22Rv1 (cell line): ENCODE data around the gene METAP1D.
A peak's percentile ranks its signal among the peaks of the same experiment; 100 is the strongest.

Experiments
- H3K27ac ChIP-seq: fragments of 450-650 bp; 2 replicates; pipeline ENCODE4 v1.5.1; 2017
- CTCF ChIP-seq: fragments of 450-650 bp; IDR thresholded peaks from 2 replicates; pipeline ENCODE4 v1.5.1; 2017; ENCODE audit warnings: mild to moderate bottlenecking
- ZFX ChIP-seq: fragments of 450-650 bp; IDR thresholded peaks from 2 replicates; pipeline ENCODE4 v1.6.1; 2017; ENCODE audit warnings: antibody characterized with exemption, borderline replicate concordance

METAP1D gene

GRCh38 chr2:172039011-172039704 lies 39.4 kb downstream of the METAP1D start:
- TF ChIP-seq CTCF (no peak), ZFX (no peak)
- peak overlapping the region; percentile 57 for H3K27ac ChIP-seq

GRCh38 chr2:172040311-172040710 lies 40.6 kb downstream of the METAP1D start:
- no peak overlapping the region for H3K27ac ChIP-seq
- TF ChIP-seq CTCF, result no peak
- TF ChIP-seq ZFX, result no peak

GRCh38 chr2:172046080-172046678 lies 46.4 kb downstream of the METAP1D start:
- H3K27ac ChIP-seq, result no peak overlapping the region
- TF ChIP-seq CTCF (no peak), ZFX (no peak)

GRCh38 chr2:172046866-172047565 lies 47.3 kb downstream of the METAP1D start:
- no peak overlapping the region for H3K27ac ChIP-seq
- TF ChIP-seq CTCF, result no peak
- TF ChIP-seq ZFX, result no peak

GRCh38 chr2:172047566-172048507 lies 48.1 kb downstream of the METAP1D start:
- TF ChIP-seq CTCF (no peak), ZFX (no peak)
- no peak overlapping the region for H3K27ac ChIP-seq

GRCh38 chr2:172048508-172049503 lies 49.1 kb downstream of the METAP1D start:
- H3K27ac ChIP-seq, result no peak overlapping the region
- TF ChIP-seq ZFX (no peak), CTCF (no peak)
